ENCODE data around the gene LPAR1. TPM values are rescaled to one million over a fixed set of nuclear protein-coding genes. Genes with fewer than 3 reads are reported as not detected.
"Not testable (repeated sequence)": the region's sequence is repeated elsewhere in the genome, so short reads cannot be mapped to it uniquely, and the experiment has no call there.

LPAR1 gene
- total RNA-seq, 1 donor from 2014 or later: not detected

- H3K4me1 Mint-ChIP-seq (ENCODE audit: low read depth): no peaks in the 10 kb centered on the region
- no peaks in the 10 kb centered on the region for H3K36me3 Mint-ChIP-seq (ENCODE audit: low read depth)
- no peaks in the 10 kb centered on the region for H3K27me3 Mint-ChIP-seq (ENCODE audit: low read depth)
- DNase-seq (ENCODE audit: low spot score): no peak
- H3K4me3 Mint-ChIP-seq (ENCODE audit: low read depth): no peak overlapping the region
- H3K9me3 Mint-ChIP-seq: no peaks in the 10 kb centered on the region
- intact Hi-C loops (cut with micrococcal nuclease): no loop called here
- no peak overlapping the region for H3K27ac Mint-ChIP-seq
Measured at GRCh38 chr9:110847671-110848070, 190.6 kb downstream of the LPAR1 start.

DNA sequence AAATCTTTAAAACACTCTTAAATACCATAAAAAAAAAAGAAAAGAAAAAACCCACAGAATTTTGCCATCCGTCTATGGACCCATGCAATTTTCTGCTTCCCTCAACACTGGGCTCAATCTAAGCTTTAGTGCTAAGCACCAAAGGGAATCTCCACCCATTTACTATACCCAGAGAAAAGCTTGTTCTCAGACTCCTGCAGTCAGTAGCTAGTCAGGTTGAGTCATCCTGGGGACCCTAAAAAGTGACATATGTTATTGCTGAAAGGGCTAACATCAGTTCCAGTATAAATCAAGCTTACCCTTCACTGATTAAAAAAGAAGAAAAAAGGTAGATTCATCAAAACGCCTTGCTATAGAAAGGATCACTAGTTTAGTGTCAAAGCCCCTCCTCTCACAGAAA is 192.1 kb downstream of the LPAR1 start:
- no peak for DNase-seq (ENCODE audit: low spot score)
- intact Hi-C loops (cut with micrococcal nuclease): no loop called here
- Mint-ChIP-seq H3K27me3 (ENCODE audit: low read depth) (no peaks in the 10 kb centered on the region), H3K4me1 (ENCODE audit: low read depth) (no peaks in the 10 kb centered on the region), H3K36me3 (ENCODE audit: low read depth) (no peaks in the 10 kb centered on the region), H3K27ac (no peak overlapping the region), H3K9me3 (no peaks in the 10 kb centered on the region), H3K4me3 (ENCODE audit: low read depth) (no peak overlapping the region)

DNA sequence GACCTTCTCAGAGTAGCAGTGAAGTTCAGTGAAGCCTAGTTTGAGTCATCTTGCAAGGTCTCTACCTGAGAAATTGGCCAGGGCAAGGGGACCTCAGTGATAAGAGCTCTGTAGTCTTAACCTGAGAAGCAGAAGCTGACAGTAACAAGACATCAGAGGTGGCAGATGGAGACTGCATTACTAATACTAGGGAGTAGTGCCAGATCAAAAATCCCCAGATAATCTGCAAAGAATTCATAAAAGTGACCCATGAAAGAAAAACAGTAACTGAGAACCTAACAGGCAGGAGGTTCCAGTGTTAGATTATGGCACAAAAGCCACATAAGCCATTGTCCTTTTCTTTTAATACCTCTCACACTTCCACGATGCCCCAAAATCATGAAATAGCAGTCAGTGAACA is 194.1 kb downstream of the LPAR1 start:
- H3K9me3 Mint-ChIP-seq: no peaks in the 10 kb centered on the region
- H3K27me3 Mint-ChIP-seq (ENCODE audit: low read depth): no peaks in the 10 kb centered on the region
- DNase-seq (ENCODE audit: low spot score): no peak
- no peak overlapping the region for H3K4me3 Mint-ChIP-seq (ENCODE audit: low read depth)
- intact Hi-C loops (cut with micrococcal nuclease): no loop called here
- H3K4me1 Mint-ChIP-seq (ENCODE audit: low read depth): no peaks in the 10 kb centered on the region
- no peak overlapping the region for H3K27ac Mint-ChIP-seq
- no peaks in the 10 kb centered on the region for H3K36me3 Mint-ChIP-seq (ENCODE audit: low read depth)

- intact Hi-C loops (cut with micrococcal nuclease): no loop called here
- H3K27ac Mint-ChIP-seq: no peak overlapping the region
- H3K9me3 Mint-ChIP-seq: no peaks in the 10 kb centered on the region
- H3K4me3 Mint-ChIP-seq (ENCODE audit: low read depth): no peak overlapping the region
- H3K4me1 Mint-ChIP-seq (ENCODE audit: low read depth): no peaks in the 10 kb centered on the region
- no peak for DNase-seq (ENCODE audit: low spot score)
- H3K27me3 Mint-ChIP-seq (ENCODE audit: low read depth): no peaks in the 10 kb centered on the region
- H3K36me3 Mint-ChIP-seq (ENCODE audit: low read depth): no peaks in the 10 kb centered on the region
Measured at GRCh38 chr9:110842986-110843385, 195.3 kb downstream of the LPAR1 start.

GRCh38 chr9:110842169-110842568 is 196.1 kb downstream of the LPAR1 start:
- H3K27me3 Mint-ChIP-seq (ENCODE audit: low read depth): no peaks in the 10 kb centered on the region
- no peaks in the 10 kb centered on the region for H3K36me3 Mint-ChIP-seq (ENCODE audit: low read depth)
- no peaks in the 10 kb centered on the region for H3K4me1 Mint-ChIP-seq (ENCODE audit: low read depth)
- H3K9me3 Mint-ChIP-seq: no peaks in the 10 kb centered on the region
- no peak overlapping the region for H3K4me3 Mint-ChIP-seq (ENCODE audit: low read depth)
- intact Hi-C loops (cut with micrococcal nuclease): no loop called here
- H3K27ac Mint-ChIP-seq: no peak overlapping the region
- DNase-seq (ENCODE audit: low spot score): no peak

GRCh38 chr9:110837401-110838005 is 200.8 kb downstream of the LPAR1 start:
- H3K4me3 Mint-ChIP-seq (ENCODE audit: low read depth): no peak overlapping the region
- no peak overlapping the region for H3K27ac Mint-ChIP-seq
- intact Hi-C loops (cut with micrococcal nuclease): no loop called here
- no peaks in the 10 kb centered on the region for H3K9me3 Mint-ChIP-seq
- DNase-seq (ENCODE audit: low spot score): no peak
- H3K4me1 Mint-ChIP-seq (ENCODE audit: low read depth): no peaks in the 10 kb centered on the region
- H3K36me3 Mint-ChIP-seq (ENCODE audit: low read depth): no peaks in the 10 kb centered on the region
- H3K27me3 Mint-ChIP-seq (ENCODE audit: low read depth): no peaks in the 10 kb centered on the region

DNA sequence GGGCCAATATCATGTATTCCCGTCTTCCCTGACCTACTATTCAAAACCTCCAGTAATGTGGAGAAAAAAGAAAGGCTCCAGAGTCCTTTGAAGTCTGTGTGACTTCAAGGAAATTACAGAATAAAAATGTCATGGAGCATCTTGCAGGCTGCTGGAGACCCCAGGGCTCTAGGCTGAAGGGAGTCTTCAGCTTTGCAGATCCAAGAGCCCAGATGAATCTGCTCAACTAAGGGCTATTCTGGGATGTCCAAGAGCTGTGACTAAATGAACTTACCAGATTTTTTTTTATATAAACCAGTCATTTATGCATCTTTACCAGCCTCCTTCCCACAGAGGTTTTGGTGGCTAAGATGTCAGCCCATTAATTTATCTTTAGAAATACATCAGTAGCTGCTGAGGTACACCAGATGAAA is 202.4 kb downstream of the LPAR1 start:
- Mint-ChIP-seq H3K9me3 (no peaks in the 10 kb centered on the region), H3K27me3 (ENCODE audit: low read depth) (no peaks in the 10 kb centered on the region), H3K27ac (no peak overlapping the region), H3K4me3 (ENCODE audit: low read depth) (no peak overlapping the region), H3K36me3 (ENCODE audit: low read depth) (no peaks in the 10 kb centered on the region), H3K4me1 (ENCODE audit: low read depth) (no peaks in the 10 kb centered on the region)
- DNase-seq (ENCODE audit: low spot score): no peak
- intact Hi-C loops (cut with micrococcal nuclease): no loop called here

- Mint-ChIP-seq H3K4me3 (ENCODE audit: low read depth) (no peak overlapping the region), H3K4me1 (ENCODE audit: low read depth) (no peaks in the 10 kb centered on the region), H3K9me3 (no peaks in the 10 kb centered on the region), H3K36me3 (ENCODE audit: low read depth) (no peaks in the 10 kb centered on the region), H3K27ac (no peak overlapping the region), H3K27me3 (ENCODE audit: low read depth) (no peaks in the 10 kb centered on the region)
- intact Hi-C loops (cut with micrococcal nuclease): no loop called here
- DNase-seq (ENCODE audit: low spot score): no peak
Measured at GRCh38 chr9:110835404-110835803, 202.9 kb downstream of the LPAR1 start.

- intact Hi-C loops (cut with micrococcal nuclease): no loop called here
- no peaks in the 10 kb centered on the region for H3K27me3 Mint-ChIP-seq (ENCODE audit: low read depth)
Measured at GRCh38 chr9:110832926-110833325, 205.3 kb downstream of the LPAR1 start.

DNA sequence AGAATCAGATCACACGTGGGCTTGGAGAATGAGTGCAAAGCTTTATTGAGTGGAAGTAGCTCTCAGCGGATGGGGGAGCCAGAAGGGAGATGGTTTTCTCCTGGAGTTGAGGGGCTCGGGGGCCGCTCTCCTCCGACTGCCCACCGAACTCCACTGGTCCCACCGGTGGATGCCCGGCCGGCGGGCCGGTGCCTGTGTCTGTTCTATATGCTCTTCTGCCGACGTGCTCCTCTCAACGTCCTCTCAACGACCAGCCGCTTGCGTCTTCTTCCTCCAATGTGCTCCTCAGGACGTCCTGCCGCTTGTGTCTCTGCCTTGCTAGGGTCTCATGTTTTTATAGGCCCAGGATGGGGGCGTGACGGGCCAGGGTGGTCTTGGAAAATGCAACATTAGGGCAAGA is 207.8 kb downstream of the LPAR1 start:
- Mint-ChIP-seq H3K9me3 (no peaks in the 10 kb centered on the region), H3K27ac (no peak overlapping the region), H3K36me3 (ENCODE audit: low read depth) (no peaks in the 10 kb centered on the region), H3K4me1 (ENCODE audit: low read depth) (no peaks in the 10 kb centered on the region), H3K4me3 (ENCODE audit: low read depth) (no peak overlapping the region), H3K27me3 (ENCODE audit: low read depth) (no peaks in the 10 kb centered on the region)
- no peak for DNase-seq (ENCODE audit: low spot score)
- intact Hi-C loops (cut with micrococcal nuclease): no loop called here

More at GRCh38 chr9:110832926-110833325, 205.3 kb downstream of the LPAR1 start:
- H3K9me3 Mint-ChIP-seq: no peaks in the 10 kb centered on the region
- no peak for DNase-seq (ENCODE audit: low spot score)
- no peaks in the 10 kb centered on the region for H3K36me3 Mint-ChIP-seq (ENCODE audit: low read depth)
- no peak overlapping the region for H3K27ac Mint-ChIP-seq
- H3K4me3 Mint-ChIP-seq (ENCODE audit: low read depth): no peak overlapping the region
- H3K4me1 Mint-ChIP-seq (ENCODE audit: low read depth): no peaks in the 10 kb centered on the region

GRCh38 chr9:110828264-110828663 is 210.0 kb downstream of the LPAR1 start:
- intact Hi-C loops (cut with micrococcal nuclease): no loop called here
- Mint-ChIP-seq H3K4me1 (ENCODE audit: low read depth) (no peaks in the 10 kb centered on the region), H3K27ac (no peak overlapping the region), H3K27me3 (ENCODE audit: low read depth) (no peaks in the 10 kb centered on the region), H3K4me3 (ENCODE audit: low read depth) (no peak overlapping the region), H3K36me3 (ENCODE audit: low read depth) (no peaks in the 10 kb centered on the region), H3K9me3 (no peaks in the 10 kb centered on the region)
- DNase-seq (ENCODE audit: low spot score): no peak

- H3K4me3 Mint-ChIP-seq (ENCODE audit: low read depth); H3K9me3 Mint-ChIP-seq; H3K36me3 Mint-ChIP-seq (ENCODE audit: low read depth); DNase-seq (ENCODE audit: low spot score); H3K27ac Mint-ChIP-seq; intact Hi-C loops (cut with micrococcal nuclease); H3K27me3 Mint-ChIP-seq (ENCODE audit: low read depth); H3K4me1 Mint-ChIP-seq (ENCODE audit: low read depth): not testable (repeated sequence)
Measured at GRCh38 chr9:110826400-110826799, 211.9 kb downstream of the LPAR1 start.

DNA sequence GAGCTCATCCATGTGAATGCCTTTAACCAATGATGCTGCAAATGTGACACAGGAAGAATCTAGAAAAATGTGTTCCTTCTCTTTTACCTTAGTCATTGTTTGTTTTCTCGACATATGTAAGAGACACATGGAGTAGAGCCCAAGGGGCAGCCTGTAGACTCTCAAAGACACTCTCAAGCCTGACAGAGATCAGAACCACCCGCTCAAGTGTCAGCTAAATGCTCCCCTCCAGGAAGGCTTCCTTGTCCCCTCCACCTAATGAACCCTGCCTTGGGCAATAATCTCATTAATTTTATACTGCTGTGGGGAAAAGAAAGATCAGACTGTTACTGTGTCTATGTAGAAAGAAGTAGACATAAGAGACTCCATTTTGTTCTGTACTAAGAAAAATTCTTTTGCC is 212.3 kb downstream of the LPAR1 start:
- H3K4me3 Mint-ChIP-seq (ENCODE audit: low read depth): no peak overlapping the region
- H3K36me3 Mint-ChIP-seq (ENCODE audit: low read depth): no peaks in the 10 kb centered on the region
- intact Hi-C loops (cut with micrococcal nuclease): no loop called here
- no peak for DNase-seq (ENCODE audit: low spot score)
- no peak overlapping the region for H3K27ac Mint-ChIP-seq
- H3K4me1 Mint-ChIP-seq (ENCODE audit: low read depth): no peaks in the 10 kb centered on the region
- H3K27me3 Mint-ChIP-seq (ENCODE audit: low read depth): no peaks in the 10 kb centered on the region
- peaks cover 3% of the 10 kb centered on the region for H3K9me3 Mint-ChIP-seq

DNA sequence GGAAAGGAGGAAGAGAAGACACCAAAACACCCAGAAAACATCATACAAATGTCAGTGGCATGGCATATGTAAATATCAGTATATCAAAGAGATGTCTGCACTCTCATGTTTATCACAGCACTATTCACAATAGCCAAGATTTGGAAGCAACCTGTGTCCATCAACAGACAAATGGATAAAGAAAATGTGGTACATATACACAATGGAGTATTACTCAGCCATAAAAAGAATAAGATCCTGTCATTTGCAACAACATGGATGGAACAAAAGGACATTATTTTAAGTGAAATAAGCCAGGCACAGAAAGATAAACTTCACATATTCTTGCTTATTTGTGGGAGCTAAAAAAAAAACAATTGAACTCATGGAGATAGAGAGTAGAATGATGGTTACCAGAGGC is 213.1 kb downstream of the LPAR1 start:
- H3K27me3 Mint-ChIP-seq (ENCODE audit: low read depth); H3K9me3 Mint-ChIP-seq; DNase-seq (ENCODE audit: low spot score); H3K27ac Mint-ChIP-seq; H3K36me3 Mint-ChIP-seq (ENCODE audit: low read depth); intact Hi-C loops (cut with micrococcal nuclease); H3K4me3 Mint-ChIP-seq (ENCODE audit: low read depth); H3K4me1 Mint-ChIP-seq (ENCODE audit: low read depth): not testable (repeated sequence)
